ENCODE measurements around the gene OR6Y1. TPM values are rescaled to one million over a fixed set of nuclear protein-coding genes. Genes with fewer than 3 reads are reported as not detected.

Gene OR6Y1
- total RNA-seq, 3 donors from 2014 or later: not detected

GRCh38 chr1:158506369-158506987 is 47.7 kb downstream of the OR6Y1 start:
- no peak for ATAC-seq
- no peaks in the 10 kb centered on the region for H3K36me3 ChIP-seq (ENCODE audit: low read depth)
- no peaks in the 10 kb centered on the region for H3K4me1 ChIP-seq (ENCODE audit: low read depth)
- intact Hi-C loops (cut with DNase I, micrococcal nuclease): no loop called here
- H3K4me3 ChIP-seq: no peak overlapping the region
- TF ChIP-seq CTCF (IDR thresholded peaks at IDR 0.05): no peak
- DNase-seq: peak in 1 of 3 donors; percentile 47
- H3K9me3 ChIP-seq: no peaks in the 10 kb centered on the region

- Histone ChIP-seq H3K4me3 (no peak overlapping the region), H3K4me1 (ENCODE audit: low read depth) (no peaks in the 10 kb centered on the region), H3K9me3 (no peaks in the 10 kb centered on the region), H3K36me3 (ENCODE audit: low read depth) (no peaks in the 10 kb centered on the region)
- ATAC-seq (no peak), DNase-seq (no peak)
- intact Hi-C loops (cut with DNase I, micrococcal nuclease): no loop called here
- TF ChIP-seq CTCF (IDR thresholded peaks at IDR 0.05): no peak
Measured at GRCh38 chr1:158496374-158496773, 57.8 kb downstream of the OR6Y1 start.

GRCh38 chr1:158494796-158495195 is 59.4 kb downstream of the OR6Y1 start:
- TF ChIP-seq CTCF (IDR thresholded peaks at IDR 0.05): no peak
- Histone ChIP-seq H3K9me3 (no peaks in the 10 kb centered on the region), H3K36me3 (ENCODE audit: low read depth) (no peaks in the 10 kb centered on the region), H3K4me1 (ENCODE audit: low read depth) (no peaks in the 10 kb centered on the region), H3K4me3 (no peak overlapping the region)
- intact Hi-C loops (cut with DNase I, micrococcal nuclease): no loop called here
- no peak for DNase-seq
- no peak for ATAC-seq

Other genes with a start within 250 kb of the OR6Y1 start
- not detected for gene CD1B, start 222.9 kb downstream of the OR6Y1 start, total RNA-seq
- not detected for gene CD1E, start 200.5 kb downstream of the OR6Y1 start, total RNA-seq
- not detected for gene OR10T2, start 154.9 kb downstream of the OR6Y1 start, total RNA-seq
- not detected for gene OR10K2, start 128.2 kb downstream of the OR6Y1 start, total RNA-seq
- gene OR10K1, start 92.6 kb downstream of the OR6Y1 start, total RNA-seq: not detected
- not detected for gene OR10R2, start 82.2 kb downstream of the OR6Y1 start, total RNA-seq
- gene OR6P1, start 16.2 kb upstream of the OR6Y1 start, total RNA-seq: not detected
- gene OR10X1, start 25.5 kb upstream of the OR6Y1 start, total RNA-seq: not detected
- gene OR10Z1, start 50.9 kb upstream of the OR6Y1 start, total RNA-seq: not detected
- gene SPTA1, start 132.3 kb upstream of the OR6Y1 start, total RNA-seq: under 1 TPM in 2 of 3 donors, not detected in 1; 0.24 to 0.41 TPM
- not detected for gene OR6K2, start 146.2 kb upstream of the OR6Y1 start, total RNA-seq
- gene OR6K3, start 166.3 kb upstream of the OR6Y1 start, total RNA-seq: not detected
- not detected for gene OR6K6, start 200.3 kb upstream of the OR6Y1 start, total RNA-seq
- gene OR6N1, start 217.8 kb upstream of the OR6Y1 start, total RNA-seq: not detected
- gene OR6N2, start 226.8 kb upstream of the OR6Y1 start, total RNA-seq: not detected

Measured in mucosa of descending colon (tissue), 3 donors.